Measurements from ENCODE around the gene MOG.

The MOG gene
- 0 to 0.41 (median 0) reads per million in 18 experiments for total RNA-seq

DNA sequence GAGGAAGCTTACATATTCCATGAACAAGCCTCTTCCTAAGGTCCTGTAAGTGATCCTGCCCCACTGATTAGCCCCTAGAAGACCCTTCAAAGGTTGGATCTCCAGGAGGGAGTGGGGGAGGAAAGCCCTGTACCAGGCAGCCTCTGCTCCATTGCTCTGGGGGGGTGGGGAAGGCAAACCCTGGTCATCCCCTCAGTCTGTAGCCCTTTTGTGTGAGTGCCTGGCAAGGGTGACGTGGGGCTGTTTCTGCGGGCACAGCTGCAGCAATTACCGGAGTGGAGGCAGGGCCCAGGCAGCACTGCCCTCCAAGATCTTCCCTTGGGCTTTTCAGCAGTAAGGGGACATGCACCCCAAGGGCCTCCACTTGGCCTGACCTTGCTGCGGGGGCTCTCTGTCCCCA lies at the start of gene MOG:
Gene MOG (plus strand): TSS at position 295 of the 400 bp plus-strand sequence. CDS start 118 bp downstream, outside the sequence.
- DNase-seq = no peak

GRCh38 chr6:29608131-29608530 lies 48.8 kb upstream of the MOG start:
- no peak for DNase-seq

GRCh38 chr6:29610540-29610939 lies 46.4 kb upstream of the MOG start:
- no peak for DNase-seq

DNA sequence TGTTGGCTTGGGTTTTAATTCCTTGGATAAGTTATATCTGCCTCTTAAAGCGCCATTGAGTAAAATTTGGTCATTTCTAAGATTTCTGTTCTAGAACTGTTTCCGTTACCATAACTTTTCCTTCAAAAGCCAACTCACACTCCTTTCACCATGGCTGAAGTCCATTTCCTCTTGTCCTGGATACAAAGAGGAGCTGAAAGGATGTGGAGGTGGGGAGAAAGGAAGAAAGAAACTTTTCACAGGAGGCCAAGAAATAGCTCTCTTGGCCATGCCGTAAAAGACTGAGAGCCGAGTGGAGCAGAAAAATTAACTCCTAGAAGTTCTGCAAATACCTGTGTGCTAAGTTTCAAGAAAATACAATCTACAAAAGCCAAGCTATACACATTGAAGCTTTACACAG lies 45.5 kb upstream of the MOG start:
- no peak for DNase-seq

- no peak for DNase-seq
These were observed 38.9 kb upstream of the MOG start for GRCh38 chr6:29617782-29618554.

- peak; percentile 60 to 62 for DNase-seq
These were observed 37.2 kb upstream of the MOG start for GRCh38 chr6:29619578-29620160.

- no peak for DNase-seq
These were observed 36.3 kb upstream of the MOG start for GRCh38 chr6:29620630-29621029.

- no peak for DNase-seq
These were observed 32.4 kb upstream of the MOG start for GRCh38 chr6:29624520-29624961.

GRCh38 chr6:29625337-29625930 lies 31.5 kb upstream of the MOG start:
- DNase-seq = no peak

GRCh38 chr6:29626948-29627754 lies 29.7 kb upstream of the MOG start:
- no peak for DNase-seq

DNA sequence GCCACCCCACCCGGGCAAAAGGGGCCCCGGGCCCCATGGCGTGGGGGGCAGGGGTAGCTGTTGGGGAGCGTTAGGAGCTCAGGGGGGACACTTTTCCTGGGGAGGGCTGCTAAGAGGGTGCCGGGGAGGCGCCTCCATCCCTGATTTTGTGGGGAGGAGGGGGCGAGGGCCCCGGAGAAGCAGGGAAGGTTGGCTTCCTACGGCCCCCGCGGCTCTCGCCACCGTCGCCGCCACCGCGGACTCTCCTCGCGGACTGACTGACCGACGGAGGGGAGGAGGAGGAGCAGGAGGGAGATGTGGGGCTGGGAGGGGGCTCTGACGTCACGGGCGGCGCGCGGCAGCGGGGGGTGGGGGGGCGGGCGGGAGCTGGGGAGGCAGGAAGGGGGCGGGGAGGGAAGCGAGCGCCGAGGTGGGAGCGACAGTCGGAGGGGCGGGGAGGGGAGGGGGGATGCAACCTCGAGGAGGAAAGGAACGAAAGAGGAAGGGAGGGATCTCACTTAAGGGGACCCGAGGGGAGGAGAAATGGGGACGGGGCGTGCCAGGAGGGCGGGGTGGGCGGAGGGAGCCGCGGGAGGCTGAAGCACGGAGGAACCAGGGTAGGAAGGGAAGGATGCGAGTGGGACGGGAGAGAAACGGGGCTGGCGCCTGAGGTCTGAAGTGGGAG lies 29.0 kb upstream of the MOG start:
- DNase-seq = peak; percentile 13 to 36

DNA sequence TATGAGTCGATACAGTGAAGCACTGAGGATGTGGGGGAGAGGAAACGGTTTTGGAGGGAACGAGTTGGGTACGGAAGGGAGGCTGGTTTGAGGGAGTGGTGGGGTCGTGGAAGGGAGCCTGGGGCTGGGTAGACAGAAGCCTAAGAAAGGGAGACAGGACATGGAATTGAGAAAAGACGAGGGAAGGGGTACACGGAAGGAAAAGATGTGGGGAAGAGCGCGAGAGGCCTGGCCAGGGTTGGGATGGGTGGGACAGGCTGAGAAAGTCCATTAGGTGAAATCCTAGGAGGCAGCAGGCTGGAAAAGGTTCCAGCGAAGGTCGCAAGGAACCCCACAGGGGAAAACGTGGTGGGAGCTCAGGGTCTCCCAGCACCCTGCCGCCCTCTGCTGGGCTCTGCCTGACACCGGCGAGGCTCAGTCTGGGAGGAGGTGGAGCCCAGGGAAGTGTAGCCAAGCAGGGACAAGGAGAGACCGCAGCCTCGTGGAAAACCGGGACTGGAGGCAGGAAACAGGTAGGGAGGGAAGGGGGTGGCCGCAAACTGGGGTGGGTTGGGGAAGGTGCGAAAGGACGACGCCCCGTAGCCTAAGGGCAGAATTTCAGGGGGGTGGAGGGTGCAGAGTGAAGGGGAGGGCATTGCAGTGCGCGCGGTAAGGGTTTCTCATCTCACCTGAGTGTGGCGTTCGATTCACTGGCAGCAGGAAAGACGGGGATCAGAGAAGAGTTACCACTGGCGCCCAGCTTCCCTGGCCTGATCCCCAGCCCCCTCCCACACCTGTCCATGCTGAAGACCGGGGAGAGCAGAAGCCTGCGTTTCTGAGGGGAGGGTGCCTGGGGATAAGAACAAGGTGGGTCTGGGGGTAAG lies 28.2 kb upstream of the MOG start:
- DNase-seq = peak in 1 of 2 donors; percentile 29

GRCh38 chr6:29629571-29629970 lies 27.3 kb upstream of the MOG start:
- DNase-seq = no peak

DNA sequence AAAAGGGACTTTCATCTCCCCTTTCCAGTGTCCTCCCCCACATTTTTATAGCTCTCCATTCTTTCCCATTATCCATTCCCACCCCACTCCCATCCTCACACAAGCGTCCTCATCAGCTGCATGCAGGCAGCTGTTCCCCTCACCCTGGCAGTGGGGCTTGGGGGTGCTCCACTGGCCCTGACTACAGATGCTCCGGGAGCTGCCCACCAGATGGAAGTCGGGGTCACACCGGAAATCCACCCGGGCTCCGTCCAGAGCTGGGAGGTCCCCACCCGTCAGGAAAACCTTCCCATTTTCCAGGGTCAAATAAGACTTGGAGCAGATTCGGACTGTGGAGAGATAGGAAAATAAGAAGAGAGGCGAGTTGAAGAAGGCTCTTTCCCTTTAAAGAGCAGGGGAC lies 26.6 kb upstream of the MOG start:
- no peak for DNase-seq

- DNase-seq = no peak
These were observed 25.6 kb upstream of the MOG start for GRCh38 chr6:29631209-29631810.

DNA sequence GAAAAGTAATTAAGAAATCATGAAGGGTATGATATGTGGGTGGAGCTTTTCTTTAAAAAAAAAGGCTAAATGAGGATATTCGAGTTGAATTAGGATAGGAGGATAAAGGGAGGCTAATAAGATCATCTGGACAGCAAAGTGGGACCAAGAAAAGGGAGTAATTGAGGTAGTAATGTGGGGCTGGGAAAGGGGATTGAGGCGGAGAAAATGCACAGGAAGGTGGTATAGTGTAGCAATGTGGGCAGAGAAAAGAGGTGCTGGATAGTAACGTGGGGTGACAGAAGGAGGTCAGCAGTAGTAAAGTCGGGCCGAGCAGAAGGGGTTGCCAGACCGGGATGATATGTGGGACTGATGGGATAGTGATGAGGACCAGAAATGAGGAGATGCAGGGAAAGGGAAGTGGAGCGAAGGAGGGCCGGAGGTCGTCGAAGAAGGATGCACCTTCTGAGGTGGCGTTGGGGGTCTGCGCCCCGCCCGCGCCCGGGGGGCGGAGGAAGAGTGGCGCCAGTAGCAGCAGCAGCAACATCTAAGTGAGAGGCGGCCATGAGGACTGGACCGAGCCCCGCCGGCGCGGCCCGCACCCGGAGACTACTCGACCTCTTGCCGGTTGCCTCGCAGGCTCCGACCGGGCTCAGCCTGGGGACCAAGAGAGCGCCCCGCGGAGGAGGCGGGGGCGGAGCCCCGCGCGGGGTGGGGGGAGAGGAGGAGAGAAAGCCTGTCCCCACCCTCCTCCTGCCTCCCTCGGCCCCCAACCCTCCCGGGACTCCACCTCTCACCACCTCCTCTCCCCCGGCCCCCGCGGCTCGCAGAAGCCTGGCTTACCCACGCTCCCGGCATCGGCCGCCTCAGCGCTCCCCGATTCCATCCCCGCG lies 24.8 kb upstream of the MOG start:
- DNase-seq = no peak

GRCh38 chr6:29632789-29633533 lies 23.9 kb upstream of the MOG start, which contains the start of gene GABBR1:
TSS of gene GABBR1 (minus strand) at chr6:29633183. CDS start at chr6:29632385, 798 bp downstream.
- DNase-seq = peak; percentile 61 to 63

DNA sequence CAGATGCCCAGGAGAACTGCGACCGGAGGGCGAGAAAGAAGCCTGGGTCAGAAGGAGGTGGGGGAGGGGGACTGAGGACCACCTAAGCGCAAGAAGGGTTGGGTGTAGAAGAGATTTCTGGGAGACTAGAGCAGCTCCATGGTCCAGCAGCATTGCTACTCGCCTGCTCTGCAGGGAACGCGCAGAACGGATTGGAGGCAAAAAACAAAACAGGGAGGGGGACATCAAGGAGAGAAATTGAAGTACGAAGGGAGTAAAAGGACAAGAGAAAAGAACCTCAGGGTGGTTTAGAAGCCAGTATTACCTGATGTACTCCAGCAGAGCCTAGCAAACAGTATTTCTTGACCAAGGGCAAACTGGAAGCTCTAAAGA lies 23.4 kb upstream of the MOG start:
- DNase-seq = no peak

- DNase-seq = no peak
These were observed 19.6 kb upstream of the MOG start for GRCh38 chr6:29637247-29637646.
